HTERT RPE-1 (cell line): Measurements from ENCODE around the gene FRMD6.

ENCODE experiments used
- in situ Hi-C: fragments of 300-500 bp; cut with MboI; formaldehyde crosslinking; loops from 4 replicates; pipeline ENCODE4 v1.14.3; 2020; ENCODE audit warnings: low sequenced_read_pairs

The FRMD6 gene

DNA sequence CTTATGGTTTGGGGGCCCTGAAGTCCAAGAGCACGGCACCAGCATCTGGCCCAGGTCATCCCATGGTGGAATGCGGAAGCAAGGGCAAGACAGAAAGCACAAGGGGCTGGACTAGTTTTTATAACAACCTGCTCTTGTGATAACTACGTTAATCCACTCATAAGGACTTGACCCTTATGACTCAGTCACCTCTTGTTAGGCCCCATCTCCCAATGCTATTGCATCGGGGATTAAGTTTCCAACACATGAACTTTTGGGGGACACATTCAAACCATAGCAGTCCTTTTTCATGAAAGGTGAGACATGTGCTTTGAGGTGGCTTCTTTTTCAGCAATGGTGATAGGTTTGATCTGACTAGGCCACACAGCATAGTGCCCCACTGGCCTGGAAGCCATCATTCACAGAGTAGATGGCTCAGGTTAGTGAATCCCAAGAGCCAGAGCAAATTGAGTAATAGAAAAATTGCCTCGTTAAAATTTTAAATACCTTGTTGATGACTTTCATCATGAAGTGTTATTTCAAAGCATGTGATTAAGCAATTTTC lies 12.1 kb downstream of the FRMD6 start:
- in situ Hi-C loops = no loop called here

DNA sequence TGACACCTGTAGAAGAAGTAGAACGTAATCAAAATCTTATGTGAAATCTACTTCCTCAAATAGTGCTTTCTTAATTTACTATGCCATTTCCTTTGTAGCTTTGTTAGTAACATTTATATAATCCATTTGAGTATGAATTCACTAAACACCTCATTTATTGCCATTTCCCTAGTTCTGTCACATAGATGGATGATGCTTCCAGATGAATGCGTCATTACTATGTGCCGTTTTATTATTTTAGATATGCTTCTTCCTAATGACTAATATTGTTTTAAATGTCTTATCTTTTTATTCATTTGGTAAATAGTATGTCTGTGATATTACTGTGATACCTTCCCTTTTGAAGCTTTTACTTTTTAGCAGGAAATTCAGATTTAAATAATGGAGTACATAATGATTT lies 14.4 kb downstream of the FRMD6 start:
- in situ Hi-C loops = no loop called here

DNA sequence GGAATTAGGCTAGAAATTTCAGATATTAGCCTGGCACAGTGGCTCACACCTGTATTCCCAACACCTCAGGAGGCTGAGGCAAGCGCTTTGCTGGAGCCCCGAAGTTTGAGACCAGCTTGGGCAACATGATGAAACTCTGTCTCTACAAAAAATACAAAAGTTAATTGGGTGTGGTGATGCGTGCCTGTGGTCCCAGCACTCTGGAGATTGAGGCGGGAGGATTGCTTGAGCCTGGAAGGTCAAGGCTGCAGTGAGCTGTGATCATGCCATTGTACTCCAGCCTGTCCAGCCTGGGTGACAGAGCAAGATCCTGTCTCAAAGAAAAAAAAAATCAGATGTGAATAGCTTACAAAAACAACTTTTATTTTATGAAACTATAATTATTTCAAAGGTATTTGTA lies 15.1 kb downstream of the FRMD6 start:
- in situ Hi-C loops = no loop called here

DNA sequence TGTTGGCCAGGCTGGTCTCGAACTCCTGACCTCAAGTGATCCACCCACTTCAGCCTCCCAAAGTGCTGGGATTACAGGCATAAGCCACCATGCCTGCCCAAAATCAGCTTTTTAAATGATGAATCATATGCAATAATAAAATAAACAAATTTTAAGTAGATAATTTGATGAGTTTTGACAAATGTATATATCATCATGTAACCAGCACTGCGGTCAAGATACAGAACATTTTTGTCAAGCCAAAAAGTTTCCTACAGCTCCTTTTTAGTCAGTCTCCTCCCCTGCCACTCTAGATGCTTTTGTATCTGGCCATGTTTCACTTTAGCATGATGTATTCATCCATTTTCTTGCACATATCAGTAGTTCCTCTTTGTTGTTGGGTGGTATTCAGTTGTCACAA lies 17.2 kb downstream of the FRMD6 start:
- in situ Hi-C loops = no loop called here

DNA sequence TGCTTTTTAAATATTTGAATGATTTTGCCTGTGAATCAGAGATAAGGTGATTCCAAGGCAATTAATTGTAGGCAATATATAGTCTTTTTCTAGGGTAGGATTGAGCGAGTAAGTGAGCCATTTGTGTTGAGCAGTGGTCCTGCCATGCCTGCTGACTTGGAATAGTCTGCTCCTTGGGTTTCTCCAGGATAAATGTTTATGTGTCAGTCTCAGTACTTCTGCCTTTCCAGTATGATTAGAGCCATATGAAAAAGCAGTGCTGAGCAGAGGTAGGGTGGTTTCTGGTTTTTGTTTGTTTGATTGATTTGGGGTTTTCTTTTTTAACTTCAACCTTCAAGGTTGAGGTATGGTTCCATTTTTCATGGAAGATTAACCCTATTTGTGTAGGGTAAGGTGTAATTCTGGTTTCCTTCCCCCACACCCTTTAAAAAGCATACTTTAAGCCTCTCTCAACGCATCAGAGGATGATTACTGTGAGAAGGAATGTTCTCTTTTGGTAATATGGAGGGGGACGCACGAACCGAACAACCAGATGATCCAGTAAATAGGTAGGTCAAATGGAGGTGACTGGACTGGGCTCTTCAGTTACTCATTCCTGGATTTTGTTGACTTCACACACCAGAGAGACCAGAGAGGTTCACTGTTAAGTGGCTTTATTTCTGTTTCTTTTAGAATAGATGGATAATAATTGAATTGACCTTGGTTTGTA lies 22.7 kb downstream of the FRMD6 start:
- in situ Hi-C loops = no loop called here

DNA sequence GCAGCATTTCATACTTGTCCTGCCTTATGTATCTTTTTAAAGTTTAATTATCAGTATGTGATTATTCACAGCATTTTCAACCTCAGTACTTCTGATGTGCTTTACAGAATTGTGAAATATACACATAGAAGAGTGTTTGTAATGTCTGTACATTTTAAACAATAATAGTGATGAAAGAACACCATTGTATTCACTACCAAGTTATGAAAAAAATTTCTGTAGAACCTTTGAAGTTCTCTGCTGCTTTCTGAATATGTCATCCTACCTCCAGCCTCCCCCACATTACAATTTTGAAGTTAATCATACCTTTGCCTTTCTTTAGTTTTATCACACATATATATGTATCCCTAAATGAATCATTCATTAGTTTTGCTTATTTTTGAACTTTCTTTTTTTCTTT lies 24.8 kb downstream of the FRMD6 start:
- in situ Hi-C loops = no loop called here

DNA sequence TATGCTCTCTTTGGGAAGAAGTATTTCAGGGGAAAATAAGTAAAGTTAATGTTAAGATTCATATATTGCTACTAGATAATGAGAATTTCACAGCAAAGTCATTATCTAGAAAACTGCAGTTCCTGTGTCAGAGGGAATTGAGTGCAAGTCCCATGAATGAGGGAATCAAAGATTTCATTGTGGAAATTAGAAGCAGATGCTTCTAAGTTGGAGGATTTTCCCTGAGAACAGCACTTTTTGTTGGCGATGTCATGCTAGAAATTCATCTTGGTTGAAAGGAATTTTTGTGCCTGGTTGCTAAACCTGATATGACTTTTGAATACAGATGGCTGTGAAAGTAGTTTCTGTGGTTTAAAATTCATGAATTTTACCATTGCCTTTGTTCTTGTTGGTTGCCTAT lies 25.6 kb downstream of the FRMD6 start:
- in situ Hi-C loops = no loop called here

DNA sequence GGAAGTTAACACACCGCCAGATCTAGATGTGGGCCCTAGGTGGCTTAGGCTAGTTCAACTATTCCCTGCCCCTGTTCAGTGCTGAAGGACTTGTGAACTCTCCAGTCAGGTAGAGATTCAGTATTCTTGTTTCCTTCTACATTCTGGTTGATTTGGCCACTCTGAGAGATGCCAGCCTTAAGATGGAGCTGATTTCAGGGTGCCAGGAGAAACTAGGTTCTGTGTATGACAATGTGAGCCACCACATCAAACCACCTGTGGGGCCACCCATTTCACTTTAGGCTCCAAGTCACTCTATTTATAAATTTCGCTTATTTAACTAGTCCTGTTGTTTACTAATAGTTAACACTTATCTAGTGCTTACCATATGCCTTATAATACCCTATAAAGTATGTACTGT lies 26.0 kb downstream of the FRMD6 start:
- in situ Hi-C loops = no loop called here

DNA sequence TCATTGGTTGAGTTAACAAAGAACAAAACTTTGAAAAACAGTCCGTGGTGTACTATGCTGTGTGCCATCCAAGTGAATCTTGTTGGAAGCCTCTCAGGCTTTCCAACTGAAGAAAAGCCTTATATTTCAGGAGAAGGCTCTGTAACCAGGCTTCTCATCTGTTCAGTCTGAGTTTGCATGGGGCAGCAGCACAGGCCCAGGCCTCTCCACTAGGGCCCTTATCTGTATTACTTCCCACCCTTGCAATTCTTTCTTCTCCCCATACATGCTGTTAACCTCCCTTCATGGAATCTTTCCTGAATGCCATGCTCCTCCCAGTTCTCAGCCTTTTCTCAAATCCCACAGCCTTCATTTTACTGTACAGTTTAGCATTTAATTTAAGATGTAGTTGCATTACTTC lies 28.3 kb downstream of the FRMD6 start:
- in situ Hi-C loops = no loop called here

DNA sequence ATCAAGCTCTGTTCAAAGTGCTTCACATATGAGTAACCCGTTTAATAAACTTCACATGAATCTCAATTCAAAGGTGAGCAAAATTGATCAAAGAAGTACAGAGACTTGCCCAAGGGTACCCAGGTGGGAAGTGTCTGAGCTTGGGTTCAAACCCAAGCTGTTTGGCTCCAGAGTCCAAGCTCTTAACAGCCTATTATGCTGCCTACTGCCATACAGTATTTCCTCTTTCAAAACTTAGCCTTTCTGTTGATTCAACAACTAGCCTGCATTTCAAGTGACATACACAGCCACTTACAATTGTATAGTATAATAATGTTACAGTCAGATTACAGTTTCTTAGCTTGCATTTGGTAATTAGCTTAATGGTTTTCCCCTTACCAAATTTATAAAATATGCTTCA lies 29.7 kb downstream of the FRMD6 start:
- in situ Hi-C loops = no loop called here

DNA sequence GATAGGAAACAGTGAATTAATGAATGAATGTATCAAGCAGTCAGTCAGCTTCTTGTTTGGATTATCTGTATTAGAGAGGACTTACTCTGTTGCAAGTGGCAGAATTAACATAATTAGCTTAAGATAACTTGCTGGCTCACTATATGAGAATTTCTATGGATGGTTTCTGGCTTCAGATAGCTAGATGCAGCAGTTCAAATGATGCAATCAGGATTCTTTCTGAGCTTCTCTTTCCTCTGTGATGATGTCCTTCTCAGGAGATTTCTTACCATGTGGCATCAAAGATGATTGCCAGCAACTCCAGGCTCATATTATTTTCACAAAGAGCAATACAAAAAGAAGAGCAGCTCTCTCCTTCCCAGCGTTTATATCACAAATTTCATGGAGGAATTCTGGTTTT lies 30.7 kb downstream of the FRMD6 start:
- in situ Hi-C loops = no loop called here

DNA sequence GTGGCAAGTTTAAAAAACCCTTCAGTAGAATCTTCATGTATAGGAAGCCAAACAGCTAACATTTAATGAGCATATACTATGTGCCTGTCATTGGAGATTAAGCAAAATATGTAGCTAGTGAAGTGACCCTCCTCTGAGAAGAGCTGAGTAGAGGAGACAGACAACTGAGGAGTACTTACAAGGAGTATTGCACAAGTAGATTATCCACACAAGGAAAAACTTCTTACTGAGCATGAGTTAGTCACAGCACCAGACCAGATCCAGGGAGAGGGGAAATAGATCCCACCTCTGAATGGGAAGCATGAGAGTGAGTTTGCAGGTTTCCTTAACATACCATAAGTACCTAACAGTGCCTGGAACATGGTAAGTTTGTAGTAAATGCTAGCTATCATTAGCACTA lies 33.0 kb downstream of the FRMD6 start:
- in situ Hi-C loops = no loop called here

DNA sequence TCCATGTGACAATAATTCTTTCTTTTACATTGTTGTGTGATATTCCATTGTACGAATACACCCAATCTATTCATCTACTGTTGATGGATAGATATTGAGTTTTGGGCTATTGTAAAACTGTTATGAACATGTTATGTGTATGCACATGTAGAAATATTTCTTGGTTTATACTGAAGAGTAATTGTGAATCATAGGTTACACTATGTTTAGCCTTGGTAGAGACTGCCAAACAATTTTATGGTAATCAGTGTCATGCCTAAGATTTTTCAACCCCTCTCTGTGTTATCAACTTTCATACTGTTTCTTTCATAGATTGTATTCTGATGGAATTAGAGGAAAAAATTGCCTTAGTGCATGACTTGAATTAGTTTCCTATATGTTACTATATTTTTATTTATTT lies 39.5 kb downstream of the FRMD6 start:
- in situ Hi-C loops = no loop called here

DNA sequence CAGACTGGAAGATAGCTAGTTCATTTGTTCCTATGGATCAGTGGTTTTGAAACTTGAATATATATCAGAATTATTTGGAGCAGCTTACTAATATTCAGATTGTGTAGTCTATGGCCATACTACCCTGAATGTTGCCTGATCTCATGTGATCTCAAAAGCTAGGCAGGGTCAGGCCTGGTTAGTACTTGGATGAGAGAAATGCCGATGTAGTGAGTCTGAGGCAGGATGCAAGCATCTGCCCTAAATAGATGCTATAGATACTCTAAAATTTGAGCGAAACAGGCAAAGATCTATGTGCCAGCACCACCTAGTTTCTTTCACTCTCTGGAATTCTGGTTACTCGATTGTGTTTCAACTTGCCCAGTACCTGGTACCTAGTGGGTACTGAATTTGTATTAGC lies 40.9 kb downstream of the FRMD6 start:
- in situ Hi-C loops = no loop called here

DNA sequence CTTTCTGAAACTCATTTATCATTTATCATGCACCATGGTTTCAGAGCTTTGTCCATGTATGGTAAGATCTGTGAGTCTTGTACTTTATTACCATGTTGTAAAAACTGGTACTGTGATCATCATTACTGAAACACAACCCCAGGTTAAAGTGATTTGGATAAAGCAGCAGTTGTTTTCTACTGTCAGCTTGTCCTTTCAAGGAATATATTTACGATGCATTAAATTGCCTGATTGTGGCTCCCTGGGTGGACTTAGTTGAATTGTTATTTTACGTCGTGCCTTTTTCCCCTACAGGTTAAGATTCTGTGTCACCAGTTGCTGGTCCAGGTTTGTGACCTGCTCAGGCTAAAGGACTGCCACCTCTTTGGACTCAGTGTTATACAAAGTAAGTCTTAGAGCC lies 46.1 kb downstream of the FRMD6 start:
- in situ Hi-C loops = no loop called here

DNA sequence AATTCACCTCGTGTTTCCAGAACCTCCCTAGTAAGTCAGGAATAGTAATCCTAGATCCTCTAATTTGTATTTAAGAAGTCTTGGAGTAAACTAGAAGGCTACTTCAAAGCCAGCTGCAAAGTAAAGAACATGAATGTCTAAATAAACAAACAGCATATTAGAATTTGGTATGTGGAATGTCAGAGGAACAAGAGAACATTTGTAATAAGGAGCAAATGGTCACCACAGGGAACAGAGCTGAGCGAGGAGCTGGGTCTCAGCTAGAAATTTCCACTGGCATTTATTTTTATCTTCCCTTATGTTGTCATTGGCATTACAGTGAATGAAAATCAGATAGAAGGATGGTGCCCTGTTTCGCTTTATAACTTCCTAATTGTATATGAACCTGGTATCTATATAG lies 50.2 kb downstream of the FRMD6 start:
- in situ Hi-C loops = no loop called here

DNA sequence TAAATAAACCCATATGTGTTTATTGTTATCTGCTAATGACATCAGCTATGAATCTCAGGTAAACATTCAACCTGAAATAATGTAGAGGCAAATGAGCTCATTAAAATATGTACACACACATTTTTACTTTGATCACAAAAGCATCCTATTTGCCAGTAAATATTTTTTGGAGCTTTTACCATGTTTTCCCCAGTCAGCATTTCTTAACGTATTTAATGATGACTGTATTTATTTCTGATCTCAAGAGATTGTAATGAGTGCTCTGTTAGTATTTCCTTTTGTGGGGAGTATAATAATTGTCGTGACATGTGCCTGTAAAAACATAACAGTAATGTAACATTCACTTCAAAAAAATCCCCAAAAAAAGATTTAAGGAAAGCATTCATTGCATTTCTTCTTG lies 52.1 kb downstream of the FRMD6 start:
- in situ Hi-C loops = no loop called here

DNA sequence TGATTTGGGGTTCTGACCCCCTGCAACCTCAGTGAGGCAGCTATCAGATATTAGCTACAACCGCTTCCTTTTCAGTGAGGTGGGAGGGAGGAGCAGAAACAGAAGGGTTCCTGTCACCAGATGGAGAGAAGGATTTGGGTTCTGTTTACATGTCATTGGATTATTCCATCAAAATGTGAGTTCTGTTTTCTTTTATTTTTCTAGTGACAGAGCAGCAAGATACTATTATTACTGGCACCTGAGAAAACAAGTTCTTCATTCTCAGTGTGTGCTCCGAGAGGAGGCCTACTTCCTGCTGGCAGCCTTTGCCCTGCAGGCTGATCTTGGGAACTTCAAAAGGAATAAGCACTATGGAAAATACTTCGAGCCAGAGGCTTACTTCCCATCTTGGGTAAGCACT lies 52.8 kb downstream of the FRMD6 start:
- in situ Hi-C loops = no loop called here

DNA sequence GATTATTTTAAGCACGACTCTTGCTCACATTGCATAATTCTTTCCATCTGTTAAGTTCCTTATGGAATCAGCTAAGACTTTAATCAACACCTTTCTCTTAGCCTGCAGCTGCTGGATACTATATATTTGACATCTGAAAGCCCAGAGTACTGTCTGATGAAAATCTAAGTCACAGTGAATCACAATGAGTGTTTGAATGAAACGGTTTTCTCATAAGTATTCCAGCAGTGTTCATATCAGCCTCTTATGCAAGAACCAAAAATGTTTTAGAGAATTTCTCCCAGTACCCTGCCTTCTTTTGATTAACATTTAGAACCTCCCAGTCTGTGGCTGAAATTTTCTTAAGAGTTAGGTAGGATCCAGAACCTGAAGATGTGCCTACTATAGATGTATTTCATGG lies 55.6 kb downstream of the FRMD6 start:
- in situ Hi-C loops = no loop called here

DNA sequence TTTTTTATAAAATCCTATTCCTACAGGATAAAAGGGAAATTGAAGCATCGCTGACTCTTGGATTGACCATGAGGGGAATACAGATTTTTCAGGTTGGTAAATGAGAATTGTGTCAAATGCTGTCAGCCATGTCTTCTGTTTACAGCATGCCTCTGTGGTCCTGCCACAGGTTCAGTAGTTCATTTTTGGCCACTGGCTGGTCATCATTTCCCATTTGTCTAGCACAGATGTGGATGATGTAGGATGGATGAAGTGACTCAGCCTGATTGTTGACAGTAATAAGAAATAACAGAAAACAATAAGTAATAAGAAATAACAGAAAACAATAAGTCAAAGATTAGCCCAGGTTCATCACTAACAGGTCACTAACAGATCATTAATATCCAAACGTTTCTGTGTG lies 59.8 kb downstream of the FRMD6 start:
- in situ Hi-C loops = no loop called here

DNA sequence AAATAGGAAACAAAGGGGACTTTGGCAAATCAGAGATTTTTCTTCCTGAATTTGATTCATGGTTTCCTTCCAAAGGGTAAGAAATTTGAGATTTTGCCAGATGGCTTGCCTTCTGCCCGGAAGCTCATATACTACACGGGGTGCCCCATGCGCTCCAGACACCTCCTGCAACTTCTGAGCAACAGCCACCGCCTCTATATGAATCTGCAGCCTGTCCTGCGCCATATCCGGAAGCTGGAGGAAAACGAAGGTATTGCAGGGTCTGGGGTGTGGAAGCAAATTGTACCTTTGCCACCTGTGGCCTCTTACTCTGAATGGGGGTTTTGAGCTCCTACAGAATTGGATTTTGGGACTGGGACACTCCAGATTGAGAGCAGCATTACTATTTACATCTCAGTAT lies 63.5 kb downstream of the FRMD6 start:
- in situ Hi-C loops = no loop called here

DNA sequence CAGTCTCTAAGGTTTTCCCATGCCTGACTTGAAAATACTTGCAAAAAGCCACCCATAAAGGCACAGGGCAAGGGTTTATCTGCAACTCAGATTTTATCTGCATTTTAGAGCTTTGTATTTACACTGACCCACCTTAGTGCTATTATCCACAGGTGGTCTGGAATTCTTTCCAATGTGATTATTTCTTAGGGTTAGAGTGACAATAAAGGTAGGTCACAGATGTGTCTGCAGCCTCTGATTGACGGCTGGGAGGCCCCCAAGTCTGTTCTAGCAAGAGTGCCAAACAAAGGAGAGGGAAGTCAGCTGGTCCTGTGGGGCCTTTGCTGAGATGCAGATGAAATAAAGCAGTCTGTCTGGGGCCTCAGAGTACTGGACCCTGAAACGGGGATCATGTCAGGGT lies 64.0 kb downstream of the FRMD6 start:
- in situ Hi-C loops = no loop called here

DNA sequence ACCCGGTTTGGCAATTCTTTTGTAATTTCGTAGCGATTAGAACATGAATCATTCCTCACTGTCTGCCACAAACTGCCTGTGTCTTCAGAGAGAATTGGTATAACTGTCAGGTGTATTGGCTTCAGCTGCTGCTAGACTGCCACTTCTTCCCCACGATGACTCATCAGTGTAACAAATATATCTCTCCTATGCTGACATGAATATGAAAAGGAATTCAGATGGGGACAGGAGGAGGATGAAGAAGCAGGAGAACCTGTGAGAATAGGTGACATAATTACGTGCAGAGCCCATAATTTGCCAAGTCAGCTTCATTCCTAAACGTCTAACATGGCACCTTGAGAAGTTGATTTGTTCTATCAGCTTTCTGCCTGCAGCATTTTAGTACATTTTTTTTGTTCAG lies 64.9 kb downstream of the FRMD6 start:
- in situ Hi-C loops = no loop called here
